Activated T-cell treated with anti-CD3 and anti-CD28 coated beads, Interleukin-2, amount 50 U/mL, for 72 hours (primary cell): ENCODE results near the gene SLC8A1. TPM values are rescaled to one million over a fixed set of nuclear protein-coding genes. Genes with fewer than 3 reads are reported as not detected.

ENCODE experiments used
- ATAC-seq, 2 donors: fragments of 150-1000 bp; cut with Tn5 transposase; replicated peaks in 1 of 2; 2 replicates each; pipeline ENCODE4 v1.10.0; 2021; ENCODE audit warnings: moderate library complexity in 2 of 2, mild to moderate bottlenecking in 1 of 2
- DNase-seq, 2 donors: peaks; one replicate each; pipeline ENCODE4 v3.0.0; 2021 to 2022; ENCODE audit warnings: mixed read lengths in 1 of 2
- H3K27ac Mint-ChIP-seq: one replicate; pipeline ENCODE4 v1.8.0; 2022; ENCODE audit warnings: mild to moderate bottlenecking, moderate library complexity, mixed read lengths
- H3K27me3 Mint-ChIP-seq: one replicate; pipeline ENCODE4 v1.8.0; 2022; ENCODE audit warnings: low read depth, mixed read lengths
- H3K36me3 Mint-ChIP-seq, 2 donors: one replicate each; pipeline ENCODE4 v1.8.0; 2022; ENCODE audit warnings: mixed read lengths in 2 of 2, mild to moderate bottlenecking in 1 of 2; ENCODE audit not compliant: insufficient read depth in 2 of 2
- H3K4me1 Mint-ChIP-seq: one replicate; pipeline ENCODE4 v1.8.0; 2022; ENCODE audit warnings: low read depth, mixed read lengths
- H3K4me3 Mint-ChIP-seq, 2 donors: one replicate each; pipeline ENCODE4 v1.8.0; 2022; ENCODE audit warnings: mild to moderate bottlenecking in 2 of 2, mixed read lengths in 2 of 2, moderate library complexity in 2 of 2
- H3K9me3 Mint-ChIP-seq, 2 donors: one replicate each; pipeline ENCODE4 v1.8.0; 2022; ENCODE audit warnings: mixed read lengths in 2 of 2
- total RNA-seq, 2 donors: library from RNA; stranded (reverse); gene quantifications; one replicate each; pipeline ENCODE4 v1.2.3, GENCODE V29; 2022

The SLC8A1 gene
- total RNA-seq, 2 donors from 2014 or later = 0.58 to 1.9 TPM

DNA sequence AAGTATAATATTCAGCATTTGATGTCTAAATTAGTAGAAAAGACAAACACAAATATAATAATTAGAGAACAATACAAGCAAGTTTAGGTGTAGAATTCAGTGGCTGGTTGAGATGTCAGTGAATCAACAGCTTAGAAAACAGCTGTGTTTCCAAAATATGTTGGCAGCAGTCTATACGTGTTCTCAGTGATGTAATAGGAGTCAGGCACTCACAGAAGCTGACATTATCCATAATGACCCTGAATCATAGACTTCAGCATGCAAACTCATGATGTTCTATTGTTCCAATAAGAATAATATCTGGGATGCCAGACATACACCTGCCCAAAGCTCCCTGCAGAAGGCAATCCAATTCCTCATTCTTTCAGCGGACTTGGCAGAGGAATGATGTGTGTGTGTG lies 164.7 kb downstream of the SLC8A1 start:
- H3K27ac Mint-ChIP-seq = no peak overlapping the region
- H3K4me1 Mint-ChIP-seq = peaks cover 5% of the 10 kb centered on the region
- H3K4me3 Mint-ChIP-seq = no peak overlapping the region
- H3K36me3 Mint-ChIP-seq = no peaks in the 10 kb centered on the region
- no peaks in the 10 kb centered on the region for H3K9me3 Mint-ChIP-seq
- DNase-seq (no peak), ATAC-seq (no peak)
- no peaks in the 10 kb centered on the region for H3K27me3 Mint-ChIP-seq

DNA sequence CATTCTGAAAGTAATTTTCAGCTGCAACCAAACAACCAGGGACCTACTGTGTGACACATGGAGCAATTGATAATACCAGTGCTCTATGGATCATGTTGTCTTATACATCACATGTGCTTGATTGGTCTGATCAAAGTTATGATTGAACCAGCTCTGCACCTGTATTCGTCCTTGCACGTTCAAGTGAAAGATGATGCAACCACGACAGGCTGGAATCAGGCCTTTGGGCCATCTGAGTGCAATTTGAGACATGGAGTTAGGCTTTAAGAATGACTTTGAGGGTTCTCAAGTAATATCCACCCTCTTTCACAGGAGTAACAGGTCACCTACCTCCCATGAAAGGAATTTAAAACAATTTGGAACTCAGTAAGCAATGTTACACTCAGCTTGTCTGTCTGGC lies 165.2 kb downstream of the SLC8A1 start:
- Mint-ChIP-seq H3K4me3 (no peak overlapping the region), H3K4me1 (peaks cover 5% of the 10 kb centered on the region), H3K36me3 (no peaks in the 10 kb centered on the region), H3K9me3 (no peaks in the 10 kb centered on the region), H3K27me3 (no peaks in the 10 kb centered on the region), H3K27ac (no peak overlapping the region)
- ATAC-seq = no peak
- DNase-seq = no peak

DNA sequence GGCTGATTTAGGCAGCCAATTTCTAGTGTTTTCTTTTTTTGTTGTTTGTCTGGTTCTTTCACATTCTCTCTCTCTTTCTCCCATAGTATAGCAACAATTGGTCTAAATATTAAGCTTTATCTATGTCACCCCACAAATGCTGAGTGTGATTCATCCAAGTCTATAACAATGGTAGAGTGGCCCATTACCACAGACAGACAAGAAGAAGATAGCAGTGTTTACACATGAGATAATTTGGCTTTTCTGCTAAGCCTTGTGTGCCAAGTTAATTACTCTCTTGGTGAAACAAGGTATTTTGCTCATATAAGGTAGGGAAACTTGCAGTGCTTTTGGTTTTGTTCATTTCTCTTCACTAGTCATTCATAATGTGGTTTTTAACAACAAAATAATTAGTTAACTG lies 166.5 kb downstream of the SLC8A1 start:
- Mint-ChIP-seq H3K4me1 (peaks cover 5% of the 10 kb centered on the region), H3K36me3 (no peaks in the 10 kb centered on the region), H3K4me3 (no peak overlapping the region)

DNA sequence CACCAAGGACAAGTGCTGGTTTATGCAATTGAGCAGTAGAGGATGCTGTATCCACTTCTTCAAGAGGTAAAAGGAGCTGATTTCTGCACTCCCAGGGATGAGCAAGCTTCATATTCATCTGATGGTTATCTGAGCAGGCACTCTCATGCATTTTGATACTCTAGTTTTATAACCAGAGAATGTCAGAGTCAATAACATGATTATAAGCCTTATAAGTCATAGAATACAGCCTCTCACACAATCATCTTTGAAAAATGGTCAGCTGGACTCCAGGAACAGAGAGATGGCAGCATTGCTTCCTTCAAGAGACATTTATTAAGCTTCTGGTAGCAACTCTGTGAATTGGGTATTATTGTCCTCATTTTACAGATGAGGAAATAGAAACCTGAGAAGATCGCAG lies 167.1 kb downstream of the SLC8A1 start:
- H3K36me3 Mint-ChIP-seq = no peaks in the 10 kb centered on the region
- no peak overlapping the region for H3K4me3 Mint-ChIP-seq
- DNase-seq = no peak

More for the DNA sequence above, 166.5 kb downstream of the SLC8A1 start:
- Mint-ChIP-seq H3K27me3 (no peaks in the 10 kb centered on the region), H3K27ac (no peak overlapping the region), H3K9me3 (no peaks in the 10 kb centered on the region)
- ATAC-seq (no peak), DNase-seq (no peak)

DNA sequence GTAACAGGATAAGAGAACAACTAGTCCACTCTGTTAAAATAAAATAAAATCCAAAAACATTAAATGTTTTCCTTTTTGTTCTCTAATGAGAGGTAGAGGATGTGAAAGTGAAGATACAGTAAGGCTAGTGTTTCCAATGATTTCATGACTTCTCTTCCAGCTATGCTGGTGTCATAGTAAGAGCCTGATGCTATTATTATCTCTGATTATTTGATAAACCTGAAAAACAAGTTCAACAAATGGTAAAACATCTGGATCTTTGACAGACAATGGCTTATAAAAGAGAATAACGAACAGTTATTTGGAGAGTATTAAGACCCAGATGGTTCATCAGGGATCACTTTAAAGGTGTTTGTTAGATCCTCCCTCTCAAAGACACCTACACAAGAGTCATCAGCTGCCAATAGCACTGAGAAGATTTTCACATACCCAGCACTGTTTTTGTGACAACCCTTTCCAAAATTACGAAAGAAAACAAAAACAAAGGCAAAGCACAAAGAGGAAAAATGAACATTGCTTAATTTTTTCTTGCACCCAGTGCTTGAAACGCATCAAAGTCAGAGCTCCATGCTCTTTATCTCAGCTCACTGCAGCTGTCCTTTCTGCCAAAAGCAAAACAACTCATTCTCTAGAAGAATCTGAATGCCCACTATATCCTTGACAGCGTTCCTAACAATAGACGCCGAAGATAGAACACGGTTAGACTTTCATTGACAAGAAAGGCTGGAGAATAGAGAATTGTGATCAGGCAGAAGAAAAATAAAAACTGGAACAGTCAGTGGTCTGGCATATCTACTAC lies 168.6 kb downstream of the SLC8A1 start:
- no peak overlapping the region for H3K4me3 Mint-ChIP-seq
- H3K4me1 Mint-ChIP-seq = no peaks in the 10 kb centered on the region

More for the DNA sequence above, 167.1 kb downstream of the SLC8A1 start:
- H3K4me1 Mint-ChIP-seq = peaks cover under 1% of the 10 kb centered on the region
- H3K27me3 Mint-ChIP-seq = no peaks in the 10 kb centered on the region
- no peak for ATAC-seq
- H3K27ac Mint-ChIP-seq = no peak overlapping the region
- H3K9me3 Mint-ChIP-seq = no peaks in the 10 kb centered on the region

DNA sequence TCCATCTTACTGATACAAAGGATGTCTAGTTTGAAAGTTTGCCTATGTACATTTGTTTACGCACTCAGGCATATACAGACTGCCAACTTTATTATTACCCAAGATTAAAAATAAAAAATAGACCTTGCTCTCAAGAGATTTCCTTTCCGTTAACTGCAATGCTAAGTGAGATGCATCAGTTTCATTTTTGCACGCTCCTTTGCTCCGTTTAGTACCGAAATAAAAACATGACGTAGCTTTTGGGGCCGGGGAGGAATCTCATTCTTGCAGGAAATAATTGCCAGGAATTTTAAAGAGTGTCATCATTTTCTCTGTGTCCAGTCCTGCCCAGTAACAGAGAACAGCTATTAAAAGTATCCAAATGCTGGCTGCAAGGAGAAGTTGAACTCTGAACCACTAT lies 169.5 kb downstream of the SLC8A1 start:
- no peak for DNase-seq
- no peak overlapping the region for H3K27ac Mint-ChIP-seq
- ATAC-seq = no peak
- no peaks in the 10 kb centered on the region for H3K9me3 Mint-ChIP-seq
- H3K4me1 Mint-ChIP-seq = no peaks in the 10 kb centered on the region
- no peak overlapping the region for H3K4me3 Mint-ChIP-seq
- H3K36me3 Mint-ChIP-seq = no peaks in the 10 kb centered on the region
- no peaks in the 10 kb centered on the region for H3K27me3 Mint-ChIP-seq

More for the DNA sequence above, 168.6 kb downstream of the SLC8A1 start:
- no peak for DNase-seq
- H3K9me3 Mint-ChIP-seq = no peaks in the 10 kb centered on the region
- no peaks in the 10 kb centered on the region for H3K27me3 Mint-ChIP-seq
- ATAC-seq = no peak
- H3K36me3 Mint-ChIP-seq = no peaks in the 10 kb centered on the region
- no peak overlapping the region for H3K27ac Mint-ChIP-seq

DNA sequence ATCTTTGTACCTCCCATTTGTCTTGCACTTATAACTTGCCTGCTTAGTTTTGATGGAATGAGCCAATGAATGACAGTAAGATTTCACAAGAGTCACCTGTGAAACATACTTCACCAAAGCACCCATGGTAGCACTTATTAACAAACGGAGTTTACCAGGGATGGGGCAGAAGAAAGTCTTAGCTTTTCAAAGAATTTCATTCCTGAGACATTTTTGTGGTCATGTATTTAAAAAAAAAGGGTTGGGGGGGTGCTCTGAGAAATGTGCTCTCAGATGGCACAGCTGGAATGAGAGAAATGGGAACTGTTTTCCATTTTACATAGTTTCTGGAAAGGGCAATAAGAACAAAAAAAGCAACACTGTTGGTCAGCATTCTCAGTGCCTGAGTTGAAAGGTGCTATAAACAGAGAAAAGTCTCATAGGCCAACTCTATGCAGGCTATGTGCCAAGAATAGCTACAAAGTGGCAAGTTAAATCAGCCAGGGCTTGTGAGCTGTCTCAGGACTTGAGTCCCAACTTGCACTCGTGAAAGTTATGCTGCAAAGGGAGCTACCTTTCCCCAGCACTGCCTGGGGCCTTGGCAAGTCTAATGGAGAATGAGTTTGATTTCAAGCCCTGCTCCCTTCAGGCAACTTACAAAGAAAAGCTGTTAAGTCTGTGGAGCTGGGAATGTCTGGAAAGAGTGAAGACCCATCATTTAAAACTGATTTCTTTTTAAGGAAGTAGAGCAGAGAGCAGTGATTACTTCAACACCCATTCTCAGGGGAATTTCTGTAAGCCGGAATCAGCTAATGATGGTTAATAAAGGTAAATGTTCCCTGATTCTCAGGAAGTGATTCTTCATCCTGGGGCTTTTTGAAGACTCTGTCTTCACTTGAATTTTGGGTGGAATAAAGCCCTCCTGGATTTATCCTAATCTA lies 170.6 kb downstream of the SLC8A1 start:
- Mint-ChIP-seq H3K4me1 (no peaks in the 10 kb centered on the region), H3K27ac (no peak overlapping the region), H3K9me3 (no peaks in the 10 kb centered on the region), H3K36me3 (no peaks in the 10 kb centered on the region), H3K27me3 (no peaks in the 10 kb centered on the region), H3K4me3 (no peak overlapping the region)
- DNase-seq = no peak
- no peak for ATAC-seq

DNA sequence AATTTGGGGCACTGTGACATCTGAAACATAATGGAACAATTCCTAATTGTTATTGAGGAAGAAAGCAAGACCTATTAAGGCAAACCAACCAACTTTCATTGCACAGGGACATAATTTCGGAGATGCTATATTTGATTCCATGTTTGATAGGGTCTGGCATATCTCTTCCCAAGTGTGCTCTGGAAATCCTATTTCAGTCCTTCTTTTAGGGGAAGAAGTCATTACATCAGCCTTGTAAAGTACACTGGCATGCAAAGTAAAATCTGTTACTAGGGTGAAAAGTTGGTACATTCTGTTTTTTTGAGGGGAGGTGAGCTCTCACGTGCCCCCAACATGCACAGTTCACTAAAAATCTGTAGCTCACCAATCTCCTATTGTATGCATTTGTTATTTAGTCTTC lies 172.4 kb downstream of the SLC8A1 start:
- Mint-ChIP-seq H3K9me3 (no peaks in the 10 kb centered on the region), H3K36me3 (no peaks in the 10 kb centered on the region), H3K27me3 (no peaks in the 10 kb centered on the region), H3K4me3 (no peak overlapping the region), H3K27ac (no peak overlapping the region), H3K4me1 (no peaks in the 10 kb centered on the region)
- DNase-seq = no peak
- ATAC-seq = no peak

DNA sequence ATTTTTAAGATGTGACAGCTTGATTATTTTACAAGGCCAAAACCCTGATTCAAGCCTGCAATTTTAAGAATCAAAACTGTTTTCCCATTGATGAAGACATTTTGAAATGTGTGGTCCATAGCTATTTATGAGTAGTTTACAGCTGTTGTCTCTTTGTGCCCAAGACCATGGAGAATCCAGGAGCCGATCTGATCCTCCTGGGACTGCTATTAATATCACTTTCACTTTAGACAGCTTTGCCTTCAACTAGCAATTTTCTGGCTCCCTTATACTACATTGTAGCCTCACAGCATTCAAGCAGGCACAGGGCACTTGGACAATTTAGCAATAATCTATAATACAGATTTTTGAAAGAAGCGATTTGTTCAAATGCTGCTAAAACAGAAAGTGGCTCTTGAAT lies 172.9 kb downstream of the SLC8A1 start:
- no peaks in the 10 kb centered on the region for H3K4me1 Mint-ChIP-seq
- DNase-seq (no peak), ATAC-seq (no peak)
- H3K27me3 Mint-ChIP-seq = no peaks in the 10 kb centered on the region
- no peak overlapping the region for H3K4me3 Mint-ChIP-seq
- H3K27ac Mint-ChIP-seq = no peak overlapping the region
- no peaks in the 10 kb centered on the region for H3K9me3 Mint-ChIP-seq
- no peaks in the 10 kb centered on the region for H3K36me3 Mint-ChIP-seq

DNA sequence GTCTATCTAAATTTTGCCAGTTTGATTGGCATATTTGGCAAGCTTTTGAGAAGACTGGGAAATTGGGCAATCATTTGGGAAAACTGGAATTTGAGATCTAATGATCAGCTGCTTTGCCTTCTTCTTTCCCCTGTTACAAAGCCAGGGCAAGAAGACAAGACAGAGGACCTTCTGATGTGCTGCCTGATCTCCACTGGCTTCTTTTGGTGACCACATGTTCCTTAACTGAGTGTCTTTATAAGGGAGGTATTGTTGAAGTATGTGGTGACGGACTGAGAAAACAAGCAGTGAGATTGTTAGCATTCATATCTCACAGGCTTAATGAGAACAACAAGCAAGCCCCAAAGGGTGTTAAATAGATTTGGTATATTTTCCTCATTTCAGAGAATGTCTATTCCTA lies 175.8 kb downstream of the SLC8A1 start:
- DNase-seq (no peak), ATAC-seq (no peak)
- Mint-ChIP-seq H3K27ac (no peak overlapping the region), H3K9me3 (no peaks in the 10 kb centered on the region), H3K4me3 (no peak overlapping the region), H3K27me3 (no peaks in the 10 kb centered on the region), H3K36me3 (no peaks in the 10 kb centered on the region), H3K4me1 (no peaks in the 10 kb centered on the region)

DNA sequence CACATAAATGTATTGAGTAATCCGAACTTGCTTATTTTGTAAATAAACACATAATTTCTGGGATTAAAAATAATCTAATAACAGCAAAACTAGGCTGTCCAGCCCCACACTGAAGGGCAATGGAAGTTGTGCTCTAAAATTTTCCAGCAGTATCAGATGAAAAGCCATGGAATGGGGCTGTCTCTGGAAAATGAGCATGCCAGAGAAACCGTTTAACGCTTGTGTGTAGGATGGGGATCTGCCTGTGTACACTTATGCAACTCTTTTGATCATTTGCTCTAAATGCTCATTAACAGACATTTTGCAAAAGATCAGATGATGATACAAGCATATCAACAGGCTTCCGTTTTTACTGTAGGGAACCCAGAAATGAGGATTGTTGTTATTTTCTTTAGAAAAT lies 177.6 kb downstream of the SLC8A1 start:
- no peaks in the 10 kb centered on the region for H3K27me3 Mint-ChIP-seq
- DNase-seq (no peak), ATAC-seq (no peak)
- H3K4me3 Mint-ChIP-seq = no peak overlapping the region
- no peak overlapping the region for H3K27ac Mint-ChIP-seq
- no peaks in the 10 kb centered on the region for H3K36me3 Mint-ChIP-seq
- no peaks in the 10 kb centered on the region for H3K4me1 Mint-ChIP-seq
- H3K9me3 Mint-ChIP-seq = no peaks in the 10 kb centered on the region

DNA sequence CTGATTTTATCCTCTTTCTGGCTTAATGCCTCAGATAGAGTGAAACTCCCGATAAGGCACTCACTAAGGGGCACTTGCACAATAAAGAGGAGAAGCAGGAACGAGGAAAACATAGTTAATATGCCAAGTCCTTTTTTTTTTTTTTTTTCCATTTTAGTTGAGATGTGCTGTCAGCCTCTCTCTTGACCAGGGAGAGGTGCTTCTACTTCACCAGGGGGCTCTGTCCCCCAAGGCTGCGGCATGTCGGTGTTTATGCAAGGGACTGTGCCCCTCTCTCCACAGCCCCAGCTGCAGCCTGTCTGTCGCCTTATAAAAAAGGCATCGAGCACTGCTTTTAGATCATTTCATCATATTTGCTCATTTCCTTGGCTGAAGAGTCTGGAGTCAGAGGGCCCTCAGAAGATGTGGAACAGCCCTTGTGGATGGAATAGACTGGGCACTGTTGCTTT lies 178.1 kb downstream of the SLC8A1 start:
- DNase-seq (no peak), ATAC-seq (no peak)
- H3K27ac Mint-ChIP-seq = no peak overlapping the region
- H3K4me1 Mint-ChIP-seq = no peaks in the 10 kb centered on the region
- no peaks in the 10 kb centered on the region for H3K9me3 Mint-ChIP-seq
- no peak overlapping the region for H3K4me3 Mint-ChIP-seq
- no peaks in the 10 kb centered on the region for H3K27me3 Mint-ChIP-seq
- no peaks in the 10 kb centered on the region for H3K36me3 Mint-ChIP-seq

DNA sequence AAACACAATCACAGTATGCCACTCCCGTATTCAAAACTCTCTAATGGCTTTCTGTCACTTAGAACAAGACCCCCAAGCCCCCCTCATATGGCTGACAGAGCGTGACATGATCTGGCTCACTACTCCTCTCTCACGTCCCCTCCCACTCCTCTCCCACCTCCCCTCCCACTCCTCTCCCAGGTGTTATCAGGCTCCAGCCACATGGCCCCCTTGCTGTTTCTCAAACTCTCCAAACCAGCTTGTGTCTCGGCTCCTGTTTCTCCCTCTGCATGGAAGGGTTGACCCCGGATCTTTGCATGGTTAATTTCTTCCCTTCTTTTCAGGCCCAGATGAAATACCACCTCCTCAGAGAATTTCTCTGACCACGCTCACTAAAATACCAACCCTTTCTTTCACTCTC lies 180.8 kb downstream of the SLC8A1 start:
- Mint-ChIP-seq H3K36me3 (no peaks in the 10 kb centered on the region), H3K4me3 (no peak overlapping the region), H3K27me3 (no peaks in the 10 kb centered on the region), H3K9me3 (no peaks in the 10 kb centered on the region), H3K4me1 (no peaks in the 10 kb centered on the region), H3K27ac (no peak overlapping the region)
- no peak for DNase-seq
- no peak for ATAC-seq
